Measurements from ENCODE around the gene ANKS1A.

ANKS1A gene

GRCh38 chr6:35018746-35019145, 129.7 kb downstream of the ANKS1A start:
- POLR2A ChIA-PET, result interaction anchor here (0.5 kb wide), 1 partner anchor 56 kb away, joined by 3 read pairs; no protein-coding TSS in a partner anchor
- CTCF ChIA-PET, result interaction anchor here (0.6 to 0.9 kb wide), 3 partner anchors 27 to 1008 kb away, joined by 3 to 5 read pairs (median 3); no protein-coding TSS in a partner anchor
- no peak for TF ChIP-seq ZNF280C (tag by site-specific recombination; IDR thresholded peaks at IDR 0.05)
- TF ChIP-seq PRDM2 (tag by site-specific recombination; IDR thresholded peaks at IDR 0.05; ENCODE audit: borderline replicate concordance), result no peak
- no peak for TF ChIP-seq ZNF670 (tag by site-specific recombination; IDR thresholded peaks at IDR 0.05; ENCODE audit: low read depth)
- no peak for TF ChIP-seq ZNF610 (tag by site-specific recombination; IDR thresholded peaks at IDR 0.05; ENCODE audit: borderline replicate concordance)
- TF ChIP-seq ZNF174 (tag by site-specific recombination; IDR thresholded peaks at IDR 0.05), result no peak
- TF ChIP-seq SCRT1 (tag by site-specific recombination; IDR thresholded peaks at IDR 0.05; ENCODE audit: borderline replicate concordance), result no peak
- TF ChIP-seq ZNF146 (tag by site-specific recombination; IDR thresholded peaks at IDR 0.05), result no peak
- no peak for TF ChIP-seq SP2 (tag by site-specific recombination; IDR thresholded peaks at IDR 0.05)
- no peak for TF ChIP-seq ZNF654 (tag by site-specific recombination; IDR thresholded peaks at IDR 0.05; ENCODE audit: low read depth)
- TF ChIP-seq ZNF138 (tag by site-specific recombination; IDR thresholded peaks at IDR 0.05; ENCODE audit: borderline replicate concordance), result no peak
- no peak for TF ChIP-seq ZNF624 (tag by site-specific recombination; IDR thresholded peaks at IDR 0.05)
- no peak for TF ChIP-seq YY1 (tag by site-specific recombination; IDR thresholded peaks at IDR 0.05)
- TF ChIP-seq ZBTB8A (tag by site-specific recombination; IDR thresholded peaks at IDR 0.05), result no peak
- Histone ChIP-seq H3K4me3 (ENCODE audit: low read depth, low read length) (no peak overlapping the region), H3K9me3 (ENCODE audit: control insufficient read depth, insufficient read depth, low read depth, low read length) (no peaks in the 10 kb centered on the region), H3K4me1 (ENCODE audit: control insufficient read depth, insufficient read depth, low read length) (peaks cover 14% of the 10 kb centered on the region), H3K27ac (ENCODE audit: extremely low read depth, low read depth, low read length) (no peak overlapping the region), H3K36me3 (ENCODE audit: control insufficient read depth in 2 of 2, insufficient read depth in 1 of 2, low read length in 2 of 2) (peaks cover 0 to 14% of the 10 kb centered on the region in 2 experiments; a peak in 1 of 3 replicates)

GRCh38 chr6:35019171-35019570, 130.1 kb downstream of the ANKS1A start:
- Histone ChIP-seq H3K27ac (ENCODE audit: extremely low read depth, low read depth, low read length) (no peak overlapping the region), H3K9me3 (ENCODE audit: control insufficient read depth, insufficient read depth, low read depth, low read length) (no peaks in the 10 kb centered on the region), H3K4me1 (ENCODE audit: control insufficient read depth, insufficient read depth, low read length) (peaks cover 14% of the 10 kb centered on the region), H3K4me3 (ENCODE audit: low read depth, low read length) (no peak overlapping the region), H3K36me3 (ENCODE audit: control insufficient read depth in 2 of 2, insufficient read depth in 1 of 2, low read length in 2 of 2) (peaks cover 0 to 14% of the 10 kb centered on the region in 2 experiments; a peak in 1 of 3 replicates)
- POLR2A ChIA-PET, result interaction anchor here (0.5 kb wide), 1 partner anchor 56 kb away, joined by 3 read pairs; no protein-coding TSS in a partner anchor
- CTCF ChIA-PET, result interaction anchor here (0.6 to 0.9 kb wide), 3 partner anchors 27 to 1008 kb away, joined by 3 to 5 read pairs (median 3); no protein-coding TSS in a partner anchor
- TF ChIP-seq ZNF521 (tag by site-specific recombination; IDR thresholded peaks at IDR 0.05), result no peak

All from HEK293 (cell line).